Astrocyte (in vitro differentiated cells and primary cell): ENCODE measurements around the gene DSTN.

Experiments
- EZH2 ChIP-seq: IDR thresholded peaks from 2 replicates; pipeline ENCODE4 v1.6.1; 2012; ENCODE audit warnings: mild to moderate bottlenecking, low read length, inconsistent platforms; ENCODE audit not compliant: insufficient read depth
- TF ChIP-seq, protein P1 (sequence below): IDR thresholded peaks from 2 replicates; pipeline ENCODE4 v1.5.1; 2011; ENCODE audit warnings: low read depth, mild to moderate bottlenecking, inconsistent platforms, low read length, moderate library complexity; ENCODE audit not compliant: insufficient read depth

DNA sequence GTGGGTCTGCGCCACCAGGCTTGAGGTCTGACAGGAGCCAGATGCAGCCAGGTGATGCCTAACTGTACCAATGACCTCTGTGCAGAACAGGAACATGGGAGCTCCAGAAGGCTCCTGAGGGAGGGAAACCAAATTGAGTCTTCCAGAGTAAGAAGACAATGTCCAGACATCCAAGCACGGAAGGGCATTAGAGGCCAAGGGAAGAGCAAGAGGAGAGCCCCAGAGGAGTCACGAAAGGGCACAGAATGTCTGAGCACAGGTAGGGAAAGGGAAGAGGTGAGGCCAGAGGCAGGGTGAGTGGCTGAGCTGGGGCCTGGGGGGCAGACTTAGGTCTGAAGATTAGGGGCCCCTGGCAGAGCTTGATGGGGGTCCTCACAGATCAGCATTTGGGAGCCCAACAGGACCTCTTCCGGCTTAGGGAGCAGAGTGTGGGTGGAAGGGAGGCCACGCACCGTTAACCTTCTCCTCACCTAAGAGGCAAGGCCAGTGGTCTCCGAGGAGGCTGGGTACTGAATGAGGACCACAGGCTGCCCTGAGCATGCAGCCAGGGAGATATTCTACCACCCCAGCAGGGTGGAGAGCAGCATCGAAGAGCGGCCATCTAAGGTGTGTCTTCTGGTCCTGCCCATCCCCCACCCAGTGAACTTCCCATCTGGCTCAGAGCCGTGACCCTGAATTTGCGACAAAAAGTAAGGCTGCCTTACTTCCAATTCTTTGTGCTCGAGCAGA, 70.4 kb downstream of the DSTN start:
- TF ChIP-seq, protein P1, sequence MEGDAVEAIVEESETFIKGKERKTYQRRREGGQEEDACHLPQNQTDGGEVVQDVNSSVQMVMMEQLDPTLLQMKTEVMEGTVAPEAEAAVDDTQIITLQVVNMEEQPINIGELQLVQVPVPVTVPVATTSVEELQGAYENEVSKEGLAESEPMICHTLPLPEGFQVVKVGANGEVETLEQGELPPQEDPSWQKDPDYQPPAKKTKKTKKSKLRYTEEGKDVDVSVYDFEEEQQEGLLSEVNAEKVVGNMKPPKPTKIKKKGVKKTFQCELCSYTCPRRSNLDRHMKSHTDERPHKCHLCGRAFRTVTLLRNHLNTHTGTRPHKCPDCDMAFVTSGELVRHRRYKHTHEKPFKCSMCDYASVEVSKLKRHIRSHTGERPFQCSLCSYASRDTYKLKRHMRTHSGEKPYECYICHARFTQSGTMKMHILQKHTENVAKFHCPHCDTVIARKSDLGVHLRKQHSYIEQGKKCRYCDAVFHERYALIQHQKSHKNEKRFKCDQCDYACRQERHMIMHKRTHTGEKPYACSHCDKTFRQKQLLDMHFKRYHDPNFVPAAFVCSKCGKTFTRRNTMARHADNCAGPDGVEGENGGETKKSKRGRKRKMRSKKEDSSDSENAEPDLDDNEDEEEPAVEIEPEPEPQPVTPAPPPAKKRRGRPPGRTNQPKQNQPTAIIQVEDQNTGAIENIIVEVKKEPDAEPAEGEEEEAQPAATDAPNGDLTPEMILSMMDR = no peak
- TF ChIP-seq EZH2 = no peak
